PC-9 (cell line): ENCODE results near the gene ARHGEF1. TPM values are rescaled to one million over a fixed set of nuclear protein-coding genes. Genes with fewer than 3 reads are reported as not detected.

Experiments
- BruUV-seq: library from RNA; stranded (reverse); fragments of 400-500 nt; replicated peaks from 2 replicates; lab custom pipeline; 2021; lab: Mats Ljungman, UMichigan
- CTCF ChIA-PET: fragments of 300-600 bp; sonication (Branson Sonifier 250); formaldehyde crosslinking; loops from one replicate; lab custom pipeline; 2022; ENCODE audit warnings: antibody characterized with exemption; lab: Charles Lee
- POLR2A ChIA-PET: fragments of 300-600 bp; sonication (Branson Sonifier 250); formaldehyde crosslinking; loops from one replicate; lab custom pipeline; 2022; ENCODE audit warnings: antibody characterized with exemption; ENCODE audit not compliant: unreplicated experiment; lab: Charles Lee
- DNase-seq, 2 experiments: peaks; one replicate each; pipeline versions ENCODE4 v3.0.0 to v3.0.0-alpha.2; 2015 to 2022; ENCODE audit warnings: mixed read lengths in 1 of 2
- H2AFZ ChIP-seq: fragments of 200-600 bp; sonication (generic); 2 replicates; pipeline ENCODE4 v1.8.1; 2017; ENCODE audit warnings: antibody characterized with exemption
- H3F3A ChIP-seq: fragments of 200-600 bp; sonication (generic); 2 replicates; pipeline ENCODE4 v1.8.1; 2017; ENCODE audit warnings: antibody characterized with exemption, mild to moderate bottlenecking, low read depth; ENCODE audit not compliant: insufficient read depth
- H3K27ac ChIP-seq: fragments of 200-600 bp; sonication (generic); 2 replicates; pipeline ENCODE4 v1.6.1; 2016; ENCODE audit warnings: mixed run types
- H3K27me3 ChIP-seq: fragments of 200-600 bp; sonication (generic); 2 replicates; pipeline ENCODE4 v1.6.1; 2016; ENCODE audit warnings: low read depth, mixed run types; ENCODE audit not compliant: insufficient read depth
- H3K36me3 ChIP-seq: fragments of 200-600 bp; sonication (generic); 2 replicates; pipeline ENCODE4 v1.6.1; 2016; ENCODE audit warnings: low read depth, mixed run types
- H3K4me1 ChIP-seq: fragments of 200-600 bp; sonication (generic); replicated peaks from 2 replicates; pipeline ENCODE4 v1.6.1; 2016; ENCODE audit warnings: mixed run types; ENCODE audit not compliant: insufficient read depth
- H3K4me2 ChIP-seq: fragments of 200-600 bp; sonication (generic); 2 replicates; pipeline ENCODE4 v1.6.1; 2017; ENCODE audit warnings: mixed run types
- H3K4me3 ChIP-seq: fragments of 200-600 bp; sonication (generic); 2 replicates; pipeline ENCODE4 v1.6.1; 2016; ENCODE audit warnings: mixed run types
- H3K79me2 ChIP-seq: fragments of 200-600 bp; sonication (generic); 2 replicates; pipeline ENCODE4 v1.6.1; 2017; ENCODE audit warnings: low read depth, mixed run types
- H3K9me2 ChIP-seq: fragments of 200-600 bp; sonication (generic); 2 replicates; pipeline ENCODE4 v1.8.1; 2017; ENCODE audit warnings: mild to moderate bottlenecking; ENCODE audit not compliant: insufficient read depth
- H3K9me3 ChIP-seq: fragments of 200-600 bp; sonication (generic); 2 replicates; pipeline ENCODE4 v1.8.1; 2016; ENCODE audit warnings: low read depth; ENCODE audit not compliant: insufficient read depth
- H4K20me1 ChIP-seq: fragments of 200-600 bp; sonication (generic); 2 replicates; pipeline ENCODE4 v1.8.1; 2017; ENCODE audit not compliant: insufficient read depth
- CTCF ChIP-seq: fragments of 200-600 bp; sonication (generic); conservative IDR thresholded peaks from 2 replicates; pipeline ENCODE4 v1.6.1; 2017; ENCODE audit warnings: mixed run types, antibody characterized with exemption, mild to moderate bottlenecking, moderate library complexity
- EZH2 ChIP-seq: fragments of 200-600 bp; sonication (generic); IDR thresholded peaks from 2 replicates; pipeline ENCODE4 v1.8.0; 2017; ENCODE audit warnings: antibody characterized with exemption, low read depth
- intact Hi-C: fragments of 100-400 bp; cut with micrococcal nuclease; formaldehyde crosslinking; loops from one replicate; pipeline ENCODE4 v1.10.0; 2022; ENCODE audit not compliant: unreplicated experiment
- total RNA-seq: library from RNA; stranded (reverse); gene quantifications from 2 replicates; pipeline ENCODE4 v1.2.3, GENCODE V29; 2021

Gene ARHGEF1
- total RNA-seq, 1 experiment from 2014 or later = 101 TPM

GRCh38 chr19:41907994-41908615 is 25.1 kb downstream of the ARHGEF1 start:
- H3K36me3 ChIP-seq = no peaks in the 10 kb centered on the region
- no TSS peak for BruUV-seq
- CTCF ChIA-PET = no interaction called here

GRCh38 chr19:41908724-41909464 is 25.9 kb downstream of the ARHGEF1 start:
- Histone ChIP-seq H3K4me2 (no peak overlapping the region), H3K27me3 (peaks cover 23% of the 10 kb centered on the region), H2AFZ (no peak overlapping the region), H3K79me2 (no peaks in the 10 kb centered on the region), H3K9me3 (no peaks in the 10 kb centered on the region), H3K9me2 (no peaks in the 10 kb centered on the region), H3F3A (peaks cover 21% of the 10 kb centered on the region; the same call in 1 of the 2 replicates), H3K36me3 (no peaks in the 10 kb centered on the region), H4K20me1 (peaks cover 24% of the 10 kb centered on the region), H3K4me1 (peaks cover 10% of the 10 kb centered on the region), H3K27ac (no peak overlapping the region), H3K4me3 (no peak overlapping the region)
- intact Hi-C loops = no loop called here
- ChIA-PET POLR2A (no interaction called here), CTCF (no interaction called here)
- TF ChIP-seq CTCF (no peak), EZH2 (no peak)
- no peak for DNase-seq
- BruUV-seq = no TSS peak

More at GRCh38 chr19:41907994-41908615, 25.1 kb downstream of the ARHGEF1 start:
- H3K4me1 ChIP-seq = peaks cover 18% of the 10 kb centered on the region
- POLR2A ChIA-PET = no interaction called here
- peaks cover 32% of the 10 kb centered on the region for H4K20me1 ChIP-seq
- no peaks in the 10 kb centered on the region for H3K9me3 ChIP-seq
- peaks cover 21% of the 10 kb centered on the region; the same call in 1 of the 2 replicates for H3F3A ChIP-seq
- no peaks in the 10 kb centered on the region for H3K9me2 ChIP-seq
- H3K4me2 ChIP-seq = no peak overlapping the region
- H3K27me3 ChIP-seq = peaks cover 16% of the 10 kb centered on the region
- no peak overlapping the region for H3K27ac ChIP-seq
- TF ChIP-seq EZH2 (no peak), CTCF (no peak)
- DNase-seq = no peak
- no peak overlapping the region for H3K4me3 ChIP-seq
- H2AFZ ChIP-seq = no peak overlapping the region
- intact Hi-C loops = no loop called here
- H3K79me2 ChIP-seq = no peaks in the 10 kb centered on the region

GRCh38 chr19:41909706-41910105 is 26.7 kb downstream of the ARHGEF1 start:
- H3K36me3 ChIP-seq = no peaks in the 10 kb centered on the region
- no peak overlapping the region for H3K4me2 ChIP-seq
- no peaks in the 10 kb centered on the region for H3K9me3 ChIP-seq
- H3K79me2 ChIP-seq = no peaks in the 10 kb centered on the region
- H3K27ac ChIP-seq = no peak overlapping the region
- POLR2A ChIA-PET = no interaction called here
- H3K4me3 ChIP-seq = no peak overlapping the region
- no peak overlapping the region for H2AFZ ChIP-seq
- CTCF ChIA-PET = no interaction called here
- H3K27me3 ChIP-seq = peaks cover 27% of the 10 kb centered on the region
- TF ChIP-seq EZH2 (no peak), CTCF (no peak)
- BruUV-seq = no TSS peak
- H3K4me1 ChIP-seq = peaks cover 3% of the 10 kb centered on the region
- H3K9me2 ChIP-seq = no peaks in the 10 kb centered on the region
- H3F3A ChIP-seq = peaks cover 19% of the 10 kb centered on the region; the same call in 1 of the 2 replicates
- no peak for DNase-seq
- peaks cover 19% of the 10 kb centered on the region for H4K20me1 ChIP-seq
- intact Hi-C loops = no loop called here
